GM21360 (cell line): Measurements from ENCODE around the gene NPPA.

Experiments used
- ATAC-seq: cut with Tn5 transposase; IDR thresholded peaks from one replicate; pipeline ENCODE4 v1.9.1; 2021; ENCODE audit warnings: mild to moderate bottlenecking, moderate library complexity; ENCODE audit not compliant: unreplicated experiment

The NPPA gene

DNA sequence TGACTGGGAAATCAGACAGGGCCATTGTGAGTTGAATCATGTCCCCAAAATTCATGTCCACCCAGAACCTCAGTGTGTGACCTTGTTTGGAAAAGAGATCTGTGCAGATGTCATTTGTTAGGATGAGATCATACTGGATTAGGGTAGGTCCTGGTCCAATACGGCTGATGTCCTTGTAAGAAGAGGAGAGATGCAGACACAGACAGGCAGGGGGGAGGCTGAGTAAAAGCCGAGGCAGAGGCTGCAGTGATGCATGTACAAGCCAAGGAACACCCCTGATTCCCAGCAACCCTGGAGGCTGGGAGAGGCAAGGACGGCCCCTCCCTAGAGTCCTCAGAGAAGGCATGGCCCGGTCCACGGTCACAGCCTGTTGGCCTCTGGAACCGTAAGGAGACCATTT lies 27.0 kb upstream of the NPPA start:
- ATAC-seq: no peak

DNA sequence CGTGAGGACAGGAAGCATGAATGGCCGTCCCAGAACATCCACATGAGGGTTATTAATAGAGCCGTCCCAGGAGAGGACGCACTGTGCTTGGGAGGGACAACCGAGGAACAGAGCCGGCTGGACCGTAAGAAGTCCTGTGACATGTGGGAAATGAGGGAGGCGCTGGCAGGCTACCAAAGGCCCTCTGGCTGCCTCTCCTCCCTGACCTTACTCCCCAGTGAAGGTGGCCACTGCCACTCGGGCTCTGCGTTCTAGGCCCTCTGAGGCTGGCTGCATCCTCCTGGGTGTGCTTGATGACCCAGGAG lies 26.6 kb upstream of the NPPA start:
- no peak for ATAC-seq

GRCh38 chr1:11873395-11874257 lies 26.0 kb upstream of the NPPA start:
- no peak for ATAC-seq

DNA sequence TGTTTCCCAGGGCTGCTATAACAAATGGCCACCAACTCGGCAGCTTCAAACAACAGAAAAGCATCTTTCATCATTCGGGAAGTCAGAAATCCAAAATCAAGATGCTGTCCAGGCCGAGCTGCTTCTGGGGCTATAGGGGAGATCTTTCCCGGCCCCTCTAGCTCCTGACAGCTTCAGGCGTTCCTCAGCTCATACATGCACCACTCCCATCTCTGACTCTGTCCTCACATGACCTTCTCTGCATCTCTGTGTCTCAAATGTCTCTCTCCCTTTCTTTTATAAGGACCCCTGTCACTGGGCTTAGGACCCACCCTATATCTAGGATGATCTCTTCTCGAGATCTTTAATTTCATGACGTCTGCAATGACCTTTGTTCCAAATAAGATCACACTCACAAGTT lies 25.0 kb upstream of the NPPA start:
- ATAC-seq: no peak

GRCh38 chr1:11869650-11870207 lies 22.1 kb upstream of the NPPA start:
- no peak for ATAC-seq

GRCh38 chr1:11869104-11869503 lies 21.5 kb upstream of the NPPA start:
- no peak for ATAC-seq

DNA sequence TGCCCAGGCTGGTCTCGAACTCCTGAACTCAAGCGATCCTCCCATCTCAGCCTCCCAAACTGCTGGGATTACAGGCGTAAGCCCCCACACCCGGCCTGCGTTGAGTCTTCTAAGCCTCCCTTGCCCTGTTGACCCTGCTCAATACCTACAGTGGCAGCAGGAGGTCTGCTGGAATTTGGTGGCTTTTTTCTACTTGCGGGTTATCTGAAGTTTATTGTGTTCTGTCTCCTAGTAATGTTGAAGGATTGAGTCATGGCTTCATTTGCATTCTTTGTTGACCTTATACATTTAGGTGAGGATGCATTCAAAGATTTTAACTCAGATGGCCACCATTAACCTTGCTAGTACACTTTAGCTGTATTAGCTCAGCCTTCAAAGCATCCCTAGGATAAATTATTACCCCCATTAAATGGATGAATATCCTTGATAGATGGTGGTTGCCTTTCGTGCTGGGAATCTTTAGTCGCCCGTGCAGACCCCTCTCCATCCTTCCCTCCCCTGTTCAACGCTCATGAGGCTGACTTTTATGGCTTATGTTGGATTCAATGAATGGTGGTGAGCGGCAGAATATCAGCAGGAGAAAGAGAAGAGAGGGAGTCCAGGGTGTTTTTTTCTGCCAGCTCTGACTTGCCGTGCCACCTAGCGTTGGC lies 20.9 kb upstream of the NPPA start:
- no peak for ATAC-seq

DNA sequence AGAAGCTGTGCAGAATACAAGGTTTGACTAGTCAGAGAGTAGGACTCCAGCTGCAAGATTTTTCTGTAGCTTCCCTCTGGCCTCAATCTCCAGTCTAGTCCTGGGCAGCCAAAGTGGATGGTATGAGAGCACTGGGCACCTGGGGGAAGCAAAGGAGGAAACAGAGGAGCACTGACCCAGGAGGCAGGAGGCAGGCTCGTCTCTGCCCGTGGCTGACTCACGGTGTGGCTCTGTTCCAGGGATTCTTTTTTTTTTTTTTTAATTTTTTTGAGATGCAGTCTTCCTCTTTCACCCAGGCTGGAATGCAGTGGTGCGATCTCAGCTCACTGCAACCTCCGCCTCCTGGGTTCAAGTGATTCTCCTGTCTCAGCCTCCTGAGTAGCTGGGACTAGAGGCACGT lies 15.3 kb upstream of the NPPA start:
- ATAC-seq: no peak

- ATAC-seq: no peak
These were observed 13.0 kb upstream of the NPPA start for GRCh38 chr1:11860587-11860986.

- ATAC-seq: no peak
These were observed 12.5 kb upstream of the NPPA start for GRCh38 chr1:11860083-11860482.

DNA sequence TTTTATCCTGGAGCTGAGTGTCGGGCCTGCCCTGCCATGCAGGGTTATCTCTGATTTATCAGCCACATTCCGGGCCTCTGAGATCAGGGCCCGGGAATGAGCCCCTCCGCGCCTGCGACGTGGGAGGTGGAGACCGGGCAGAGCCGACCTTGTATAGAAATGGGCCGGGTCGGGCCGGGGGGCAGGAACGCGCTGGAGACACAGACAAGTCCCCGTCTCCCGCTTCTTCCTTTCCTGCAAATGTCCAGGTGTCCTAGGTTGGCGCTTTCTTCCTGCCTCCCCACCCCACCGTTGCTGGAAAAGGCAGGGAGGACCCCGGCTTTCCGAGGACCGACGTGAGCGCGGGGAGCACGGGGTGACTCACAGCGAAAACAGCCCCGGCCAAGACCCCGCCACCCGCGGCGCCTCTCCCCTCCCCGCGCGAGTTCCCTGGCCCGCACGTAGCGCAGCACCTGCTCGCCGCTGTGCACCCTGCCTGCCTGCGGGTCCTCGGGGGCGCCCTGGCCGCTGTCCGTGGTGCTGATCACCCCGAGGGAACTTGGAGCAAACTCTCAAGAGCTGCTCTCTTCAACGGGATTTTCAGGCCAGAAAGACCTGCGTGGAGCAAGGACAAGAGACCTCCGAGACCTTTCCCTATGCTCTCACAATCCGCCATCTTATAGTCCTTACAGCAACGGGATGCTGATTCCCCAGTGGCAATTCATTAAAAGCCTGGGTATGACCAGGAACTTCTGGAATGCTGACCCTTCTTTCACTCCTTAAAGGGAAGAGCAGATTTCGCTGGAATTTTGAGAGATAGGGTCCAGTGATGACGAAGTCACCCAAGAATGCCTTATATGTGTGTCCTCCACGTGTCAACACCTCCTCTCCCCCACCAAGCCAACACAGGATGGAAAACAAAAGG lies 11.6 kb upstream of the NPPA start:
- no peak for ATAC-seq

DNA sequence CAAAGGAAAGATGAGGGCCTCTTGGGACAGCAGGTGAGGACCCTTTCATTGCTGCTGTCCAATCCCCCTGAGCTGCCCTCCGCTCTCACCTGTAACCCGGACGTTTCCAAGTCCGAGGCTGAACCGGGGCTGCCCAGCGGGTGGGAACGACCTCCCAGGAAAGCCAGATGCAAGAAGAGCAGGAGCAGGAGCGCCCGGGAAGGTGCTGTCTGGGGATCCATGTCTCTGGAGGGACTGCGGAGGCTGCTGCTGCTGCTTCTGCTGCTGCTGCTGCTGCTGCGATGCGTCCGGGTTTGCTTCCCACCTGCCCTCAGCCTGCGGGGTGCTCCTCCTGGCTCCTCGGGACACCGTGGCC lies 11.0 kb upstream of the NPPA start, which contains the start of gene NPPB:
Gene NPPB, minus strand, starts transcription at position 333 of the 355 bp plus-strand sequence. Its CDS starts 112 bp downstream, at position 221.
- ATAC-seq: no peak

- no peak for ATAC-seq
These were observed 10.6 kb upstream of the NPPA start for GRCh38 chr1:11858158-11858557.

DNA sequence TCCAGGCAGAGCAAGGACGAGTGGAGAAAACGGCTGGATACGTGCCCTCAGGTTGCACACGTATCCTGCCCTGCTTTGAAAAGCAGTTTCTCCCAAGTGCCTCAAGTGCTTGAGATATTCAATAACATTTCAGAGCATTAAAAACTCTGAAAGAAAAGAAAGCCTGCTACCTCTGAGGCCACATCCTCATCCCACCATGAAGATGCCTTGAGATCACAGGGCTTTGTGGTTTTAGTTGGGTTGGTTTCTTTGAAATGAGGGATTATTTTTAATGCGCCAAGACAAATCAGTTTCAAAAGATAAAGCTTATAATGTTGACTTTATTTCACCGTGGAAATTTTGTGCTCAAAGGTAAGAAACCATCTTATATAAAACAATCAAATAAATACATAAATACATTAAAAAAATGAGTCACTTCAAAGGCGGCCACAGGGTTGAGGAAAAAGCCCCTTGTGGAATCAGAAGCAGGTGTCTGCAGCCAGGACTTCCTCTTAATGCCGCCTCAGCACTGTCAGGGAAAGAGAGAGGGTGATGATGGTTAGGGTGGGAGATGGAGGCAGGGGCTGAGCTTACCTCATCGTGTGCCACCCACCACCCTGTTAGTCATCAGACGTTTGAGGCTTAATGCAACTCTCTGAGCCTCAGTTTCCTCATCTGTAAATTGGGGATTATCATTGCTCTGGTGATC lies 9.7 kb upstream of the NPPA start:
- no peak for ATAC-seq

DNA sequence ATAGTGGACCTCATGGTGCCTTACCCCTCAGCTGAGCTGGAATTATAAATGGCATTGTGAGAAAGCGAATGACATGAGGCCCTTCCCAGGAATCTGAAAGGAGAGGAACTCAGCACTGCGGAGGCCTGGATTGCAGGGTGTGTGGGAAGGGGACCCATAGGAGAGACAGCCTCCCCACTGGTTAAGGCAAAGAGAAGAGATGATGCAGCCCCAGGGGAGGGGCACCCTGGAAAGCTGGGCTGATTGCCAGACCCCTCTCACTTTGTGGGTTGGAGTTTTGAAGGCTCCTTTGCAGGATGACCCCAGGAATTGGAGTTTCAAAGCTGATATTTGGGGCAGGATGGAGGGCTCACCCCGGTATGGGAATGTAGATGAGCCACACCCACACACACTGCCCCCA lies 9.1 kb upstream of the NPPA start:
- no peak for ATAC-seq

GRCh38 chr1:11855430-11855829 lies 7.8 kb upstream of the NPPA start:
- ATAC-seq: no peak

DNA sequence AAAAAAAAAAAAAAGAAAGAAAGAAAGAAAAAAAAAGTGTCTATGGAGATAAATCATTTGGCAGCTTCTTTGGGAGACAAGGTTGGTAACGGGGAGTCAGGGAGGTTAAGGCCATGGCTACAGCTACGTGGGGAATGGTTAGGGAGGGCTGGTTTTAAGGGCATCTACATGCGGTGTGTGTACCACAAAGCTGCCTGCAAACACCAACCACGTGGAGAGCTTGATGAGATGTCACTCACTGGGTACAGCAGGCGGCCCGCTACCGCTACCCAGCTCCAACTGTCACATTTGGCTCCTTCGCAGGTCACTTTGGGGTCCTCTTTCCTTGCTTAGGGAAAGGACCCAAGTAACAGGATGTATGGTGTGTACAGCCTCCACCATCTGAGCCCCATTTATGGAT lies 6.9 kb upstream of the NPPA start:
- no peak for ATAC-seq

- ATAC-seq: no peak
These were observed 3.6 kb upstream of the NPPA start for GRCh38 chr1:11851180-11851579.

- no peak for ATAC-seq
These were observed 2.6 kb upstream of the NPPA start for GRCh38 chr1:11850156-11850555.

GRCh38 chr1:11848373-11848700 lies 754 bp upstream of the NPPA start:
- no peak for ATAC-seq
